C4-2B (cell line): ENCODE measurements around the gene CACFD1.

ENCODE experiments used
- CTCF ChIP-seq: fragments of 450-650 bp; conservative IDR thresholded peaks from 2 replicates; pipeline ENCODE4 v1.5.1; 2017; ENCODE audit warnings: mild to moderate bottlenecking
- ZFX ChIP-seq: fragments of 450-650 bp; IDR thresholded peaks from 2 replicates; pipeline ENCODE4 v1.6.1; 2017

- TF ChIP-seq CTCF (no peak), ZFX (no peak)
Observed at GRCh38 chr9:133512253-133513213, 52.8 kb downstream of the CACFD1 start.
